GM12892 (cell line): ENCODE measurements around the gene QRSL1.
"Not testable (repeated sequence)": the region's sequence is repeated elsewhere in the genome, so short reads cannot be mapped to it uniquely, and the experiment has no call there.

ENCODE experiments used
- DNase-seq: peaks from one replicate; pipeline ENCODE4 v3.0.0; 2011; ENCODE audit not compliant: insufficient read length
- FAIRE-seq: peaks from 2 replicates; lab custom pipeline; 2011; peaks lifted over from hg19 to GRCh38; lab: Jason Lieb, UNC
- POLR2A ChIP-seq: IDR thresholded peaks from 2 replicates; pipeline ENCODE4 v1.6.1; 2011; ENCODE audit warnings: low read depth, low read length, control low read depth
- POLR2AphosphoS5 ChIP-seq: IDR thresholded peaks from 2 replicates; pipeline ENCODE4 v1.6.1; 2011; ENCODE audit warnings: low read depth, low read length, control low read depth
- TAF1 ChIP-seq: IDR thresholded peaks from 2 replicates; pipeline ENCODE4 v1.6.1; 2011; ENCODE audit warnings: low read depth, mild to moderate bottlenecking, control low read depth, low read length, borderline replicate concordance

QRSL1 gene

DNA sequence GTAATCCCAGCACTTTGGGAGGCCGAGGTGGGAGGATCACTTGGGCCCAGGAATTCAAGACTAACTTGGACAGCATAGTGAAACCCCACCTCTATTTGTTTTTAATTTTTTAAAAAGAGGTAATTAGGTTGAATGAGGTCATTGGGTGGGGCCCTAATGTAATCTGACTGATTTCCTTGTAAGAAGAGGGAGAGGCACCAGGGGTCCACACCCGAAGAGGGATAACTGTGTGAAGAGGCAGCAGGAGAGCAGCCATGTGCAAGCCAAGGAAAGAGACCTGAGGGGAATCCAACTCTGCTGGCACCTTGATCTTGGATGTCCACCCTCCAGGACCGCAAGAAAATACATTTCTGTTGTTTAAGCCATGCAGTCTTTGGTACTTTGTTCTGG, 63.4 kb downstream of the QRSL1 start:
- no peak for FAIRE-seq
- no peak for DNase-seq
- TF ChIP-seq POLR2A, result no peak
- no peak for TF ChIP-seq TAF1
- TF ChIP-seq POLR2AphosphoS5, result no peak

GRCh38 chr6:106693418-106693817, 64.0 kb downstream of the QRSL1 start:
- TF ChIP-seq TAF1 (no peak), POLR2AphosphoS5 (no peak), POLR2A (no peak)
- DNase-seq (no peak), FAIRE-seq (no peak)

DNA sequence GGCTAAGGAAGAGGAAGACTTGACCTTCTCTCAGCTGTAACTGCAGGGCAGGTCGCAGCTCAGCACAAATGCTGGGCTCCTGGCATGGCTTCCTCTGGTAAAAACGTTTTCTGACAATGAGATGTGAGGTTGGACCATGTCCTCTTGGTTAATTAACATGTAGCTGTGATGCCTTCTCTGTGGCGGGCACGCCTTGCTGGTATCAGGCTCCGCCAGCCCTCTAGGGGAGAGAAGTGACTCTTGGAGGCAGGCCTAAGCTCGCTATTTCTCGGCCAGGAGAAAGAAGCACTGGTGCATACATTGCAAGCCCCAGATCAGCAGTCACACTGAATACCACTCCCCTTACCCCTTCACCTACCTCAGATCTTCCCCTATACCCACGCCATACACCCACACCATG, 65.0 kb downstream of the QRSL1 start:
- DNase-seq, result no peak
- no peak for FAIRE-seq
- TF ChIP-seq POLR2A, result no peak
- TF ChIP-seq POLR2AphosphoS5, result no peak
- TF ChIP-seq TAF1, result no peak

GRCh38 chr6:106700581-106700980, 71.2 kb downstream of the QRSL1 start:
- no peak for DNase-seq
- no peak for FAIRE-seq
- TF ChIP-seq TAF1 (no peak), POLR2AphosphoS5 (no peak), POLR2A (no peak)

DNA sequence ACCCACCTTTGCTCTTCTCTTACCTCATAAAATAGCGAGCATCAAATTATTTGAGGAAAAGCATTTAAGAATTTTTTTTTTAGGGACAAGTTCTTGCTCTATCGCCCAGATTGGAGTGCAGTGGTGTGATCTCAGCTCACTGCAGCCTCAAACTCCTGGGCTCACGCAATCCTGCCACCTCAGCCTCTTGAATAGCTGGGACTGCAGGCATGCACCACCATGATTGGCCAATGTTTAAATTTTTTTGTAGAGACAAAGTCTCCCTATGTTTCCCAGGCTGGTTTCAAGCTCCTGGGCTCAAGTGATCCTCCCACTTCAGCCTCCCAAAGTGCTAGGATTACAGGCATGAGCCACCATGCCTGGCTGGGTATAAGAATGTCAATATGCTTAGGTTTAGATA, 71.8 kb downstream of the QRSL1 start:
- FAIRE-seq, DNase-seq: not testable (repeated sequence)

DNA sequence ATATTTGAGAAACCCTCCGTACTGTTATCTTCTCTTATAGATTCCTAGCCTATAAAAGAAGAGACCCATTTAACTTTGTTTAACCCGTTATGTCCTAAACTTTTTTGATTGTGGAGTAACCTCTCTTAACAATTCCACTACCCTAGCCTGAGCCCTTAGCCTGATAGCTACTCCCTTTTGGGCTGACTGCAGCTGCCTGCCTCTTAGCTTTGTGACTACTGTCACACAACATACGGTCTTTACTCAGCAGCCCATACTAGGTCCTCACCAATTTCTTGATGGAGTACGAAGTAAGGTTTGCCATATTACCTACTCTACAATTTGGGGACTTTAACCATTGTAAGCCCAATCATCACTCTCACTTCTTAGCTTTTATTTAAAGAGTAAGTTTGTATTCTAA, 72.7 kb downstream of the QRSL1 start:
- no peak for FAIRE-seq
- DNase-seq, result no peak
- TF ChIP-seq TAF1 (no peak), POLR2AphosphoS5 (no peak), POLR2A (no peak)

DNA sequence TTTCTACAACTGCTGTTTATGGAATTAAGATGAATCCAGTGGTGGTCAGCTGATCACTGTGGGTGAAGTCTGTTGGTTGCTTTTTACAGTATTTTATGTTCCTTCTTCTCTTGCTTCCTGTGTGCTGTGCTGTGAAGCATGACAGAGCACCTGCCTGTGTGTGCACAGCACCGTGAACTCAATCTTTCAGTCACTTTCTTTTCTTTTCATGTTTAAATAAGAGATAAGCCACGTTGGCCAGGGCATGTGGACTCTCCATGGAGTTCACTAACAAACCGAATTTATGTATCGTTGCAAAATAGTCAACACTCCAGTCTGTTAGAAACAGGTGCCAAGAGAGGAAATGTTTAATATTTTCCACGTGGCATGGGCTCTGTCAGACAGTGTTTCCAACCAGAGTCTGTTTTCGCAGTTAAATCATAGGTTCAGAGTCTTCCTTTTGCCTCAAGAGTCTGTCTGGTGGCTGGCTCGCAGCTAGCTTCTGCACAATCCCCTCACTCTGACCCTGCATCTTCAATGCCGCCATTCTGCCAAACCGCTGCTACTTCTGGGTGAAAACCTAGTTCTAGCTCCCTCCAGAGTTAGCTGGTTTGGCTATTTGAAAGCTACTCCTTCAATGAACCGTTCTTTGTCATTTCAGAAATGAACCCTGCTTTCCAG, 73.2 kb downstream of the QRSL1 start:
- TF ChIP-seq POLR2AphosphoS5 (no peak), TAF1 (0 out of 2 replicates have a peak, but pooled peaks have one; percentile 72)
- peak; percentile 95 for FAIRE-seq

DNA sequence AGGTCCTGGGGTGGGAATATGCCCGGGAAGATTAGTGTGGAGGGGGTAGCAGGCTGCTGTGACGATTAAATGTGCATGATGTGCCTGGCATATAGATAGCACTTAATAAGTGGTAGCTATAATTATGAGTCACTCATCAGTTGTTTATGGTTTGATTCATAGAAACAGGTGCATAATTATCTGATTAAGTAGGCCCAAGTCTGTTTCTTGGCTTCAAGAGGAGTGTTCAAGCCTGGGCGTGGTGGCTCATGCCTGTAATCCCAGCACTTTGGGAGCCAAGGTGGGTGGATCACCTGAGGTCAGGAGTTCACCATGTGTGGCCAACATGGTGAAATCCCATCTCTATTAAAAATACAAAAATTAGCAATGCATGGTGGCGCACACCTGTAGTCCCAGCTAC, 74.9 kb downstream of the QRSL1 start:
- FAIRE-seq, result no peak
- DNase-seq, result no peak
- TF ChIP-seq TAF1 (no peak), POLR2A (no peak), POLR2AphosphoS5 (no peak)

More for the DNA sequence above, 73.2 kb downstream of the QRSL1 start:
- peak; percentile 32 for DNase-seq

GRCh38 chr6:106705156-106705555, 75.8 kb downstream of the QRSL1 start:
- FAIRE-seq, result no peak
- no peak for DNase-seq
- no peak for TF ChIP-seq TAF1
- no peak for TF ChIP-seq POLR2AphosphoS5
- TF ChIP-seq POLR2A, result no peak

GRCh38 chr6:106710580-106710979, 81.2 kb downstream of the QRSL1 start:
- FAIRE-seq (no peak), DNase-seq (no peak)
- no peak for TF ChIP-seq TAF1
- no peak for TF ChIP-seq POLR2A
- no peak for TF ChIP-seq POLR2AphosphoS5

DNA sequence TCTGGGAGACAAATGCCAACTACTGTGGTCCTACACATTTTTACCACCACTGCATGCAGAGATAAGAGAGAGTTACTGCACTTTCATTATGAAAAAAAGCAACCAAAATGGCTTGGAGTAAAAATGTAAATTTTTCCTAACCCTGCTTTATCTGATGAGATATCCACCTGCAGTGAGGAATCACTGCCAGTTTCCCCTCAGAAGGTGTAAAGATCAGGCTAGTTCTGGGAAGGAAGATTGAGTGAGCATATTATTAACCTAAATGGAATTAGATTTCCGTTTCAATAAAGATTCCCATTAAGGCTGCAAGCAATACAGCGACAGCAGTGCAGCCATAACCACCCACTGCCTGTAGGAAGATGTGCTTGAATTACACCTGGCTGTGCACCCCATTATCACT, 84.9 kb downstream of the QRSL1 start:
- no peak for FAIRE-seq
- no peak for DNase-seq
- TF ChIP-seq TAF1, result no peak
- TF ChIP-seq POLR2A, result no peak
- TF ChIP-seq POLR2AphosphoS5, result no peak

DNA sequence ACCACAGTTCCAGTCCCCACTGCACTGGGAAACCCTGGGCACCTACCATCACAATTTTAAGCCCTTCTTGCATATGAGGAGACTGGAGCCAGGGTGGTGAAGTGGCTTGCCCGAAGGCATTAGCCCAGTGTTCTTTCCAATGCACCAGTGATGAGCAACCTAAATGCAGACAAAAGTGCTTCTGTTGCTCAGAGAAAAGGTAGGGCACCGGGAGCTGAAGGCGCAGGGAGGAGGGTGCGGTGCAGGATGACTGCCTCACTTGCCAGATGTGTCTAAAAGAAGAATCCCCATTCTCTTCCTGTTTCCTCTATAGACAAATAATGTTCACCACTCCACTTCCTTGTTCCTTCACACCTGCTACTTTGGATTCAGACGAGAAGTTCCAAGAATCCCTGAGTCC, 86.5 kb downstream of the QRSL1 start:
- no peak for FAIRE-seq
- DNase-seq, result no peak
- TF ChIP-seq TAF1, result no peak
- TF ChIP-seq POLR2A, result no peak
- no peak for TF ChIP-seq POLR2AphosphoS5

DNA sequence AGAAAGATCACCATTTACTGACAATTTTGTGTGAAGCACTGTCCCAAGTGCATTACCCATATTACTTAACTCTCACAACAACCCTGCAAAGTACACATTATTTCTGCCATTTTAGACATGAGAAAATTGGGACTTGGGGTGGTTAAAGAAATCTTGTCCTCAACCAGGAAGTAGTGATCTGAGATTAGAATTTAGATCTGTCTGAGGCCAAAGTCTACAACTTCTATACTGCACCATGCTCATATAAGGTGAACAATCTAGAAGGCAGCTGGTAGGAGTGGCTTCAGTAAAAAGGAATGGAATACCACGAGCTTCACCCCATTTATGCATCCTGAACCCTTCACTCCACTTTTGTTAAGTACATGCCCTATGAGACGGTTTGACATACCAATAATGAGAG, 87.6 kb downstream of the QRSL1 start:
- no peak for FAIRE-seq
- TF ChIP-seq TAF1 (no peak), POLR2A (no peak), POLR2AphosphoS5 (no peak)
- no peak for DNase-seq
